Brain microvascular endothelial cell (primary cell): ENCODE measurements around the gene IRF2BP1.

Experiments used
- DNase-seq: peaks from one replicate; pipeline ENCODE4 v3.0.0-alpha.2; 2020
- H3K27ac ChIP-seq: fragments of 250-450 bp; sonication (Bioruptor Pico); 2 replicates; pipeline ENCODE4 v1.5.1; 2020; ENCODE audit warnings: mild to moderate bottlenecking, moderate library complexity
- H3K27me3 ChIP-seq: fragments of 250-450 bp; sonication (Bioruptor Pico); replicated peaks from 2 replicates; pipeline ENCODE4 v1.5.1; 2020; ENCODE audit warnings: mild to moderate bottlenecking
- H3K36me3 ChIP-seq: fragments of 250-450 bp; sonication (Bioruptor Pico); replicated peaks from 2 replicates; pipeline ENCODE4 v1.5.1; 2020; ENCODE audit warnings: mild to moderate bottlenecking
- H3K4me3 ChIP-seq: 2 replicates; pipeline ENCODE4 v1.5.1; 2011; ENCODE audit warnings: low read depth, mild to moderate bottlenecking, control low read depth, low read length, moderate library complexity
- CTCF ChIP-seq: IDR thresholded peaks from 2 replicates; pipeline ENCODE4 v1.5.1; 2011; ENCODE audit warnings: low read depth, mild to moderate bottlenecking, moderate library complexity, low read length, control low read depth, inconsistent platforms; ENCODE audit errors: missing control alignments
- in situ Hi-C: cut with HindIII; loops from 2 replicates; pipeline ENCODE4 v1.10.0; 2017; ENCODE audit warnings: low sequenced_read_pairs, low pct_ligation_motif_present

IRF2BP1 gene

GRCh38 chr19:45918721-45919120 is 32.8 kb upstream of the IRF2BP1 start:
- DNase-seq = no peak
- no peak for TF ChIP-seq CTCF
- H3K4me3 ChIP-seq = no peak overlapping the region
- no peaks in the 10 kb centered on the region for H3K36me3 ChIP-seq
- no peak overlapping the region for H3K27ac ChIP-seq
- H3K27me3 ChIP-seq = no peaks in the 10 kb centered on the region
- in situ Hi-C loops = no loop called here

- no peaks in the 10 kb centered on the region for H3K27me3 ChIP-seq
- in situ Hi-C loops = no loop called here
- no peak overlapping the region for H3K4me3 ChIP-seq
- no peak for TF ChIP-seq CTCF
- no peak overlapping the region for H3K27ac ChIP-seq
- H3K36me3 ChIP-seq = no peaks in the 10 kb centered on the region
- no peak for DNase-seq
Measured at GRCh38 chr19:45917421-45918091, 31.6 kb upstream of the IRF2BP1 start.

- Histone ChIP-seq H3K27me3 (no peaks in the 10 kb centered on the region), H3K36me3 (no peaks in the 10 kb centered on the region), H3K27ac (no peak within 1 kb of the TSS), H3K4me3 (no peak within 1 kb of the TSS)
- DNase-seq = no peak
- TF ChIP-seq CTCF = peak; percentile 19
- in situ Hi-C loops = no loop called here
Measured at GRCh38 chr19:45913874-45914830, 28.2 kb upstream of the IRF2BP1 start, which contains the start of gene NANOS2. TSS of gene NANOS2 (minus strand) at chr19:45914778. CDS start at chr19:45914693, 85 bp downstream.

DNA sequence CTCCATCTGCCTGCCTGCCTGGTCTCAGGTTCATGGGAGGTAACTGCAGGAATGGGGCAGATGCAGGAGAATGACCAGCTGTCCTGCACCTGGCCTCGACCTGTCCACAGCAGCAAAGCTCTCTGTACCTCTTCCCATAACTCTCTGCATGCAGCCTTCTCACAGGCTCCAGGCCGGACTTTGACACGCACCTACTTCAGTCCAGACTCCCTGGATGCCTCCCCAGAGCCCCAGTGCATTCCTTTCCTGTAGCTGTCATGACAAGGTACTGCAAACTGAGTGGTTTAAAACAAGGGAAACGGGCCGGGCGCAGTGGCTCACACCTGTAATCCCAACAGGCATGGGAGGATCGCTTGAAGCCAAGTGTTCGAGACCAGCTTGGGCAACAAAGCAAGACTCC is 25.4 kb upstream of the IRF2BP1 start:
- no peak overlapping the region for H3K27ac ChIP-seq
- DNase-seq = no peak
- H3K4me3 ChIP-seq = no peak overlapping the region
- no peaks in the 10 kb centered on the region for H3K27me3 ChIP-seq
- H3K36me3 ChIP-seq = no peaks in the 10 kb centered on the region
- in situ Hi-C loops = no loop called here
- no peak for TF ChIP-seq CTCF

DNA sequence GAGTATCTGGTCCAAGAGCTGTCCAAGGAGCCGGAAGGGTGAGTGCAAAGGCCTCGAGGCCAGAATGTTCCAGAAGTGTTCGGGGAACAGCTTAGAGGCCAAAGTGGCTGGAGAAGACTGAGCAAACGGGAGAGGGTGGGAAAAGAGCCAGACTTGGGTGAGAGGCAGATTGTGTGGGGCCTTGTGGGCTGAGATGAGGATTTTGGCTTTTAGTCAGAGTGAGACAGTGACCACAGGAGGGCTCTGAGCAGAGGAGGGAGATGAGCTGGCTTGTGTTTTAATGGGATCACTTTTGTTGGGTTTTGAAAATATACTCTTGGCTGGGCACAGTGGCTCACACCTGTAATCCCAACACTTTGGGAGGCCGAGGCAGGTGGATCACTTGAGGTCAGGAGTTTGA is 23.0 kb upstream of the IRF2BP1 start:
- Histone ChIP-seq H3K4me3 (no peak overlapping the region), H3K36me3 (no peaks in the 10 kb centered on the region), H3K27me3 (no peaks in the 10 kb centered on the region), H3K27ac (no peak overlapping the region)
- DNase-seq = no peak
- in situ Hi-C loops = no loop called here
- no peak for TF ChIP-seq CTCF
